Neural cell (in vitro differentiated cells): ENCODE results near the gene ACCSL.

Experiments used
- CTCF ChIP-seq: fragments of 450-650 bp; IDR thresholded peaks from 2 replicates; pipeline ENCODE4 v1.5.1; 2014; ENCODE audit warnings: antibody characterized with exemption, mild to moderate bottlenecking, moderate library complexity; ENCODE audit not compliant: poor library complexity, severe bottlenecking
- EP300 ChIP-seq: fragments of 450-650 bp; conservative IDR thresholded peaks from 2 replicates; pipeline ENCODE4 v1.6.1; 2014; ENCODE audit warnings: antibody characterized with exemption, mild to moderate bottlenecking, moderate library complexity; ENCODE audit not compliant: poor library complexity, severe bottlenecking
- EZH2 ChIP-seq: fragments of 200-600, 300-800 bp; shearing (Covaris generic), sonication (generic); IDR thresholded peaks from 2 replicates; pipeline ENCODE4 v1.6.1; 2014; ENCODE audit warnings: antibody characterized with exemption, low read length, borderline replicate concordance, mild to moderate bottlenecking; ENCODE audit not compliant: insufficient read depth, poor library complexity, severe bottlenecking
- MXI1 ChIP-seq: fragments of 450-650 bp; conservative IDR thresholded peaks from 2 replicates; pipeline ENCODE4 v1.6.1; 2014; ENCODE audit warnings: antibody characterized with exemption, mild to moderate bottlenecking; ENCODE audit not compliant: poor library complexity, severe bottlenecking
- POLR2AphosphoS5 ChIP-seq: IDR thresholded peaks from 2 replicates; pipeline ENCODE4 v1.6.1; 2012
- RAD21 ChIP-seq: fragments of 450-650 bp; conservative IDR thresholded peaks from 2 replicates; pipeline ENCODE4 v1.6.1; 2014; ENCODE audit warnings: antibody characterized with exemption, mild to moderate bottlenecking, moderate library complexity
- REST ChIP-seq: IDR thresholded peaks from 2 replicates; pipeline ENCODE4 v1.6.1; 2012; ENCODE audit warnings: borderline replicate concordance
- SMC3 ChIP-seq: fragments of 450-650 bp; conservative IDR thresholded peaks from 2 replicates; pipeline ENCODE4 v1.6.1; 2014; ENCODE audit warnings: antibody characterized with exemption, mild to moderate bottlenecking, moderate library complexity; ENCODE audit not compliant: poor library complexity
- TAF1 ChIP-seq: IDR thresholded peaks from 2 replicates; pipeline ENCODE4 v1.6.1; 2012; ENCODE audit warnings: low read depth

GRCh38 chr11:44065161-44065661, 17.4 kb downstream of the ACCSL start:
- TF ChIP-seq POLR2AphosphoS5 (no peak), TAF1 (no peak), CTCF (no peak), EZH2 (no peak), REST (no peak), RAD21 (no peak), EP300 (no peak), SMC3 (no peak), MXI1 (no peak)
